ENCODE results near the gene ISOC1. TPM values are rescaled to one million over a fixed set of nuclear protein-coding genes. Genes with fewer than 3 reads are reported as not detected.

The ISOC1 gene
- polyA plus RNA-seq, 1 donor from 2014 or later = 34.0 TPM

DNA sequence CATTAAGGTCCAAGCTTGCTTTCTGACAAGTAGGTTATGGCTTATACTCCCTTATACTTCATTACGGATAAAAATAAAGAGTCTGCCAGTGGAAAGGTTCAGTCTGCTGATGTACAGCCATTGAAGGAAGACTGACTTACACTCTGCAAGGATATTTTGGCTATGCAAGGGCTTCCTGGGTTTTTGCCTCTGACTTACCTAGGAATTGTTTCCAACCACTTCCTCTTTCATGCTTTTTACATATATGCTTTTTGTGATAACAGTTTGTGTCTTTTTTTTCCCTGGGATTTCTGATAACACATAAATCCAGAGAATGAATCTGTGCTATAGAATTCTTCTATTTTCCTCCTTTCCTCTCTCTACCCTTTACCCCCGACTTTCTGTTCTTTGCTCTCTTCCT, 16.8 kb downstream of the ISOC1 start:
- H4K20me1 ChIP-seq (ENCODE audit: insufficient read depth) = no peaks in the 10 kb centered on the region
- no peaks in the 10 kb centered on the region for H3K27me3 ChIP-seq (ENCODE audit: insufficient read depth, low read depth, low read length)
- H3K9me3 ChIP-seq (ENCODE audit: low read length) = no peaks in the 10 kb centered on the region
- H3K9ac ChIP-seq (ENCODE audit: low read length) = no peak overlapping the region
- H3K36me3 ChIP-seq (ENCODE audit: insufficient read depth, low read length) = peaks cover 3% of the 10 kb centered on the region
- no peak overlapping the region for H3K4me3 ChIP-seq (ENCODE audit: low read length)
- H3K27ac ChIP-seq (ENCODE audit: low read length) = no peak overlapping the region
- no peaks in the 10 kb centered on the region for H3F3A ChIP-seq (ENCODE audit: insufficient read depth, low read length, poor library complexity, severe bottlenecking)
- H3K79me2 ChIP-seq (replicated peaks; ENCODE audit: insufficient read depth, low read length) = no peaks in the 10 kb centered on the region
- H3K9me2 ChIP-seq (ENCODE audit: insufficient read depth, low read length) = no peaks in the 10 kb centered on the region
- no peak overlapping the region for H2AFZ ChIP-seq (ENCODE audit: low read depth, low read length)
- H3K4me2 ChIP-seq (ENCODE audit: low read length) = no peak overlapping the region
- TF ChIP-seq, protein P1, sequence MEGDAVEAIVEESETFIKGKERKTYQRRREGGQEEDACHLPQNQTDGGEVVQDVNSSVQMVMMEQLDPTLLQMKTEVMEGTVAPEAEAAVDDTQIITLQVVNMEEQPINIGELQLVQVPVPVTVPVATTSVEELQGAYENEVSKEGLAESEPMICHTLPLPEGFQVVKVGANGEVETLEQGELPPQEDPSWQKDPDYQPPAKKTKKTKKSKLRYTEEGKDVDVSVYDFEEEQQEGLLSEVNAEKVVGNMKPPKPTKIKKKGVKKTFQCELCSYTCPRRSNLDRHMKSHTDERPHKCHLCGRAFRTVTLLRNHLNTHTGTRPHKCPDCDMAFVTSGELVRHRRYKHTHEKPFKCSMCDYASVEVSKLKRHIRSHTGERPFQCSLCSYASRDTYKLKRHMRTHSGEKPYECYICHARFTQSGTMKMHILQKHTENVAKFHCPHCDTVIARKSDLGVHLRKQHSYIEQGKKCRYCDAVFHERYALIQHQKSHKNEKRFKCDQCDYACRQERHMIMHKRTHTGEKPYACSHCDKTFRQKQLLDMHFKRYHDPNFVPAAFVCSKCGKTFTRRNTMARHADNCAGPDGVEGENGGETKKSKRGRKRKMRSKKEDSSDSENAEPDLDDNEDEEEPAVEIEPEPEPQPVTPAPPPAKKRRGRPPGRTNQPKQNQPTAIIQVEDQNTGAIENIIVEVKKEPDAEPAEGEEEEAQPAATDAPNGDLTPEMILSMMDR (IDR thresholded peaks at IDR 0.05; ENCODE audit: poor library complexity, severe bottlenecking) = no peak
- TF ChIP-seq SMC3 (conservative IDR thresholded peaks at IDR 0.05; ENCODE audit: poor library complexity) (no peak), EP300 (conservative IDR thresholded peaks at IDR 0.05; ENCODE audit: poor library complexity, severe bottlenecking) (no peak), EZH2 (IDR thresholded peaks at IDR 0.05; ENCODE audit: borderline replicate concordance, insufficient read depth, low read length, poor library complexity, severe bottlenecking) (no peak), MXI1 (conservative IDR thresholded peaks at IDR 0.05; ENCODE audit: poor library complexity, severe bottlenecking) (no peak), POLR2AphosphoS5 (IDR thresholded peaks at IDR 0.05) (no peak)

DNA sequence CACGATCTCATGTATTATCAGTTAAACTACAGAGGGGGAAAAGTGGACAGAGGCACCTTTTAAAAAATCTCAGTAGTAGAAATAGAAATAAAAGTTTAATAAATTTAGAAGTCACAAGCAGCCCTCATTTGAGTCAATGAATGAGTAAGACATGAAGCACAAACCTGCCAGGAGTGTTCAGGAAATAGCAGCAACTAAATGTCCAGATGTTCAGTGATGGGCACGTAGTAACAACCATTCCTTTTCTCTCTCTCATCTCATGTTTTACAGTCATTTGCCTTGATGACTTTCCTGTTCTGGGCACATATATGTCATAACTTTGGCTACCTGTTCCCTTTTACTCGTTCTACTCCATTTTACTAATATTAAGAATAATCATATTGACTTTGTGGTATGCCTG, 17.7 kb downstream of the ISOC1 start:
- H3K9me2 ChIP-seq (ENCODE audit: insufficient read depth, low read length) = no peaks in the 10 kb centered on the region
- no peaks in the 10 kb centered on the region for H3F3A ChIP-seq (ENCODE audit: insufficient read depth, low read length, poor library complexity, severe bottlenecking)
- H3K9ac ChIP-seq (ENCODE audit: low read length) = no peak overlapping the region
- peaks cover 3% of the 10 kb centered on the region for H3K36me3 ChIP-seq (ENCODE audit: insufficient read depth, low read length)
- H3K27ac ChIP-seq (ENCODE audit: low read length) = no peak overlapping the region
- no peaks in the 10 kb centered on the region for H3K27me3 ChIP-seq (ENCODE audit: insufficient read depth, low read depth, low read length)
- no peaks in the 10 kb centered on the region for H3K79me2 ChIP-seq (replicated peaks; ENCODE audit: insufficient read depth, low read length)
- H3K9me3 ChIP-seq (ENCODE audit: low read length) = no peaks in the 10 kb centered on the region
- TF ChIP-seq MXI1 (conservative IDR thresholded peaks at IDR 0.05; ENCODE audit: poor library complexity, severe bottlenecking) (no peak), RAD21 (conservative IDR thresholded peaks at IDR 0.05) (no peak), SMC3 (conservative IDR thresholded peaks at IDR 0.05; ENCODE audit: poor library complexity) (no peak), EZH2 (IDR thresholded peaks at IDR 0.05; ENCODE audit: borderline replicate concordance, insufficient read depth, low read length, poor library complexity, severe bottlenecking) (no peak), EP300 (conservative IDR thresholded peaks at IDR 0.05; ENCODE audit: poor library complexity, severe bottlenecking) (no peak)
- no peak overlapping the region for H3K4me2 ChIP-seq (ENCODE audit: low read length)
- H4K20me1 ChIP-seq (ENCODE audit: insufficient read depth) = no peaks in the 10 kb centered on the region
- no peak overlapping the region for H2AFZ ChIP-seq (ENCODE audit: low read depth, low read length)
- no peak overlapping the region for H3K4me3 ChIP-seq (ENCODE audit: low read length)

DNA sequence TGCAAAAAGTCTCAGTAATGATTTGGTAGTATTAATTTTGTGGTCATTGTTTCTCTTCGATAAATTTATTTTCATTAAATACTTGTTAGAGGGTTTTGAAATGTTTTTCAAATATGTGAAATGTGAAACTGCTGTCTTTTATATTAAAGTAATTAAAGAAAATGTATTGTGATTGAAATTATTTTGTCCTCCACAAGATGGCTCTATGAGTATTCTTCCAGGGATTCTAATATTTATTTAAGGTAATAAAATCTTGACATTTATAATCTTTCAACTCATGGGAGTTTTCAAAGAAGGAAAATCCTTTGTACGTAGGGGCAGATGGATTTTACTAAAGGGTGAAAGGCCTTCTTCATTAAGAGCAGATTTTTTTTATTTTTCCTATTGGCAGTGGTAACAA, 19.3 kb downstream of the ISOC1 start:
- H2AFZ ChIP-seq (ENCODE audit: low read depth, low read length) = no peak overlapping the region
- no peaks in the 10 kb centered on the region for H3F3A ChIP-seq (ENCODE audit: insufficient read depth, low read length, poor library complexity, severe bottlenecking)
- no peaks in the 10 kb centered on the region for H3K9me2 ChIP-seq (ENCODE audit: insufficient read depth, low read length)
- no peaks in the 10 kb centered on the region for H3K9me3 ChIP-seq (ENCODE audit: low read length)
- H3K27ac ChIP-seq (ENCODE audit: low read length) = no peak overlapping the region
- H3K36me3 ChIP-seq (ENCODE audit: insufficient read depth, low read length) = peaks cover 3% of the 10 kb centered on the region
- H4K20me1 ChIP-seq (ENCODE audit: insufficient read depth) = no peaks in the 10 kb centered on the region
- H3K9ac ChIP-seq (ENCODE audit: low read length) = no peak overlapping the region
- H3K4me3 ChIP-seq (ENCODE audit: low read length) = no peak overlapping the region
- H3K4me2 ChIP-seq (ENCODE audit: low read length) = no peak overlapping the region
- H3K79me2 ChIP-seq (replicated peaks; ENCODE audit: insufficient read depth, low read length) = no peaks in the 10 kb centered on the region
- TF ChIP-seq POLR2AphosphoS5 (IDR thresholded peaks at IDR 0.05) (no peak), TAF1 (IDR thresholded peaks at IDR 0.05; ENCODE audit: low read depth) (no peak), SMC3 (conservative IDR thresholded peaks at IDR 0.05; ENCODE audit: poor library complexity) (peak; percentile 49), RAD21 (conservative IDR thresholded peaks at IDR 0.05) (peak; percentile 45)
- TF ChIP-seq, protein P1 (IDR thresholded peaks at IDR 0.05; ENCODE audit: poor library complexity, severe bottlenecking) = peak; percentile 43
- H3K27me3 ChIP-seq (ENCODE audit: insufficient read depth, low read depth, low read length) = no peaks in the 10 kb centered on the region

Measured in neural cell (in vitro differentiated cells).